ENCODE measurements around the gene SLC26A11. TPM values are rescaled to one million over a fixed set of nuclear protein-coding genes. Genes with fewer than 3 reads are reported as not detected.

Gene SLC26A11
- total RNA-seq, 1 donor from 2014 or later, result 5.9 TPM

GRCh38 chr17:80223838-80224497 is 3.7 kb downstream of the SLC26A11 start:
- no peaks in the 10 kb centered on the region for H3K36me3 Mint-ChIP-seq (ENCODE audit: low read depth)
- no peak for DNase-seq (ENCODE audit: low spot score)
- no peaks in the 10 kb centered on the region for H3K9me3 Mint-ChIP-seq
- no peaks in the 10 kb centered on the region for H3K27me3 Mint-ChIP-seq (ENCODE audit: insufficient read depth)
- intact Hi-C loops (cut with micrococcal nuclease), result no loop called here
- H3K4me1 Mint-ChIP-seq (ENCODE audit: low read depth), result peaks cover 7% of the 10 kb centered on the region
- no peak overlapping the region for H3K4me3 Mint-ChIP-seq
- no peak overlapping the region for H3K27ac Mint-ChIP-seq

- no peak for DNase-seq (ENCODE audit: low spot score)
- Mint-ChIP-seq H3K27me3 (ENCODE audit: insufficient read depth) (no peaks in the 10 kb centered on the region), H3K27ac (no peak overlapping the region), H3K36me3 (ENCODE audit: low read depth) (no peaks in the 10 kb centered on the region), H3K4me1 (ENCODE audit: low read depth) (peaks cover 2% of the 10 kb centered on the region), H3K4me3 (no peak overlapping the region), H3K9me3 (no peaks in the 10 kb centered on the region)
- intact Hi-C loops (cut with micrococcal nuclease), result no loop called here
Measured at GRCh38 chr17:80224683-80225082, 4.5 kb downstream of the SLC26A11 start.

GRCh38 chr17:80225230-80225629 is 5.0 kb downstream of the SLC26A11 start:
- intact Hi-C loops (cut with micrococcal nuclease), result no loop called here
- Mint-ChIP-seq H3K4me1 (ENCODE audit: low read depth) (no peaks in the 10 kb centered on the region), H3K4me3 (no peak overlapping the region), H3K27me3 (ENCODE audit: insufficient read depth) (no peaks in the 10 kb centered on the region), H3K36me3 (ENCODE audit: low read depth) (no peaks in the 10 kb centered on the region), H3K27ac (no peak overlapping the region), H3K9me3 (no peaks in the 10 kb centered on the region)
- no peak for DNase-seq (ENCODE audit: low spot score)

- no peak overlapping the region for H3K4me3 Mint-ChIP-seq
- H3K9me3 Mint-ChIP-seq, result peaks cover 7% of the 10 kb centered on the region
- no peaks in the 10 kb centered on the region for H3K36me3 Mint-ChIP-seq (ENCODE audit: low read depth)
- no peaks in the 10 kb centered on the region for H3K27me3 Mint-ChIP-seq (ENCODE audit: insufficient read depth)
- no peaks in the 10 kb centered on the region for H3K4me1 Mint-ChIP-seq (ENCODE audit: low read depth)
- no peak overlapping the region for H3K27ac Mint-ChIP-seq
- no peak for DNase-seq (ENCODE audit: low spot score)
- intact Hi-C loops (cut with micrococcal nuclease), result no loop called here
Measured at GRCh38 chr17:80227156-80227555, 6.9 kb downstream of the SLC26A11 start.

- H3K27ac Mint-ChIP-seq, result no peak overlapping the region
- no peaks in the 10 kb centered on the region for H3K27me3 Mint-ChIP-seq (ENCODE audit: insufficient read depth)
- H3K9me3 Mint-ChIP-seq, result peaks cover 10% of the 10 kb centered on the region
- intact Hi-C loops (cut with micrococcal nuclease), result no loop called here
- peaks cover 3% of the 10 kb centered on the region for H3K36me3 Mint-ChIP-seq (ENCODE audit: low read depth)
- DNase-seq (ENCODE audit: low spot score), result no peak
- no peaks in the 10 kb centered on the region for H3K4me1 Mint-ChIP-seq (ENCODE audit: low read depth)
- H3K4me3 Mint-ChIP-seq, result no peak overlapping the region
Measured at GRCh38 chr17:80227666-80228065, 7.4 kb downstream of the SLC26A11 start.

- peaks cover 6% of the 10 kb centered on the region for H3K36me3 Mint-ChIP-seq (ENCODE audit: low read depth)
- peaks cover 15% of the 10 kb centered on the region for H3K9me3 Mint-ChIP-seq
- H3K27ac Mint-ChIP-seq, result no peak overlapping the region
- intact Hi-C loops (cut with micrococcal nuclease), result no loop called here
- H3K27me3 Mint-ChIP-seq (ENCODE audit: insufficient read depth), result no peaks in the 10 kb centered on the region
- H3K4me1 Mint-ChIP-seq (ENCODE audit: low read depth), result no peaks in the 10 kb centered on the region
- no peak overlapping the region for H3K4me3 Mint-ChIP-seq
- DNase-seq (ENCODE audit: low spot score), result no peak
Measured at GRCh38 chr17:80228477-80228876, 8.2 kb downstream of the SLC26A11 start.

- Mint-ChIP-seq H3K9me3 (peaks cover 16% of the 10 kb centered on the region), H3K4me3 (no peak overlapping the region), H3K27ac (no peak overlapping the region), H3K27me3 (ENCODE audit: insufficient read depth) (no peaks in the 10 kb centered on the region), H3K4me1 (ENCODE audit: low read depth) (no peaks in the 10 kb centered on the region), H3K36me3 (ENCODE audit: low read depth) (peaks cover 9% of the 10 kb centered on the region)
- intact Hi-C loops (cut with micrococcal nuclease), result no loop called here
- no peak for DNase-seq (ENCODE audit: low spot score)
Measured at GRCh38 chr17:80229011-80229410, 8.8 kb downstream of the SLC26A11 start.

- peaks cover 9% of the 10 kb centered on the region for H3K36me3 Mint-ChIP-seq (ENCODE audit: low read depth)
- no peaks in the 10 kb centered on the region for H3K4me1 Mint-ChIP-seq (ENCODE audit: low read depth)
Measured at GRCh38 chr17:80232438-80232837, 12.2 kb downstream of the SLC26A11 start.

GRCh38 chr17:80233202-80233601 is 13.0 kb downstream of the SLC26A11 start:
- peaks cover 22% of the 10 kb centered on the region for H3K9me3 Mint-ChIP-seq
- H3K36me3 Mint-ChIP-seq (ENCODE audit: low read depth), result peaks cover 9% of the 10 kb centered on the region
- H3K27me3 Mint-ChIP-seq (ENCODE audit: insufficient read depth), result peaks cover 1% of the 10 kb centered on the region
- H3K27ac Mint-ChIP-seq, result no peak overlapping the region
- DNase-seq (ENCODE audit: low spot score), result no peak
- H3K4me3 Mint-ChIP-seq, result no peak overlapping the region
- intact Hi-C loops (cut with micrococcal nuclease), result no loop called here
- H3K4me1 Mint-ChIP-seq (ENCODE audit: low read depth), result no peaks in the 10 kb centered on the region

More at GRCh38 chr17:80232438-80232837, 12.2 kb downstream of the SLC26A11 start:
- no peak overlapping the region for H3K27ac Mint-ChIP-seq
- peaks cover 22% of the 10 kb centered on the region for H3K9me3 Mint-ChIP-seq
- DNase-seq (ENCODE audit: low spot score), result no peak
- no peak overlapping the region for H3K4me3 Mint-ChIP-seq
- peaks cover 1% of the 10 kb centered on the region for H3K27me3 Mint-ChIP-seq (ENCODE audit: insufficient read depth)
- intact Hi-C loops (cut with micrococcal nuclease), result no loop called here

- H3K4me3 Mint-ChIP-seq, result no peak overlapping the region
- H3K36me3 Mint-ChIP-seq (ENCODE audit: low read depth), result peaks cover 9% of the 10 kb centered on the region
- DNase-seq (ENCODE audit: low spot score), result no peak
- no peak overlapping the region for H3K27ac Mint-ChIP-seq
- intact Hi-C loops (cut with micrococcal nuclease), result no loop called here
- H3K4me1 Mint-ChIP-seq (ENCODE audit: low read depth), result no peaks in the 10 kb centered on the region
- H3K9me3 Mint-ChIP-seq, result peaks cover 16% of the 10 kb centered on the region
- H3K27me3 Mint-ChIP-seq (ENCODE audit: insufficient read depth), result peaks cover 3% of the 10 kb centered on the region
Measured at GRCh38 chr17:80236911-80237310, 16.7 kb downstream of the SLC26A11 start.

- Mint-ChIP-seq H3K36me3 (ENCODE audit: low read depth) (peaks cover 8% of the 10 kb centered on the region), H3K4me1 (ENCODE audit: low read depth) (no peaks in the 10 kb centered on the region), H3K4me3 (no peak overlapping the region), H3K27ac (no peak overlapping the region), H3K27me3 (ENCODE audit: insufficient read depth) (peaks cover 3% of the 10 kb centered on the region), H3K9me3 (peaks cover 14% of the 10 kb centered on the region)
- DNase-seq (ENCODE audit: low spot score), result no peak
- intact Hi-C loops (cut with micrococcal nuclease), result no loop called here
Measured at GRCh38 chr17:80237386-80237785, 17.2 kb downstream of the SLC26A11 start.

GRCh38 chr17:80242505-80242904 is 22.3 kb downstream of the SLC26A11 start:
- no peaks in the 10 kb centered on the region for H3K9me3 Mint-ChIP-seq
- H3K27ac Mint-ChIP-seq, result no peak overlapping the region
- intact Hi-C loops (cut with micrococcal nuclease), result no loop called here
- no peaks in the 10 kb centered on the region for H3K4me1 Mint-ChIP-seq (ENCODE audit: low read depth)
- DNase-seq (ENCODE audit: low spot score), result no peak
- H3K27me3 Mint-ChIP-seq (ENCODE audit: insufficient read depth), result peaks cover 1% of the 10 kb centered on the region
- no peak overlapping the region for H3K4me3 Mint-ChIP-seq
- no peaks in the 10 kb centered on the region for H3K36me3 Mint-ChIP-seq (ENCODE audit: low read depth)

- intact Hi-C loops (cut with micrococcal nuclease), result no loop called here
- DNase-seq (ENCODE audit: low spot score), result no peak
- Mint-ChIP-seq H3K36me3 (ENCODE audit: low read depth) (no peaks in the 10 kb centered on the region), H3K4me1 (ENCODE audit: low read depth) (no peaks in the 10 kb centered on the region), H3K27ac (no peak overlapping the region), H3K27me3 (ENCODE audit: insufficient read depth) (no peaks in the 10 kb centered on the region), H3K4me3 (no peak overlapping the region), H3K9me3 (no peaks in the 10 kb centered on the region)
Measured at GRCh38 chr17:80243526-80244433, 23.6 kb downstream of the SLC26A11 start.

Data from activated T-helper 1 cell treated with anti-CD3 and anti-CD28 coated beads, Interleukin-12 subunit alpha, Interleukin-12 subunit beta, Interleukin-2, Interleukin-4 antibody, amounts not matched to agents 30 ng/mL and 10 ng/mL and 1 ng/mL, durations not matched to agents 14 hours and 24 hours and 36 hours (primary cell).